IPS-18a (cell line): ENCODE results near the gene DPAGT1.
A peak's percentile ranks its signal among the peaks of the same experiment; 100 is the strongest.
"Not testable (repeated sequence)": the region's sequence is repeated elsewhere in the genome, so short reads cannot be mapped to it uniquely, and the experiment has no call there.

Experiments used
- H3K27ac ChIP-seq: one replicate; pipeline ENCODE4 v1.5.1; 2013; ENCODE audit warnings: low read length
- H3K27me3 ChIP-seq: one replicate; pipeline ENCODE4 v1.6.1; 2013; ENCODE audit warnings: mild to moderate bottlenecking, low read length; ENCODE audit not compliant: control insufficient read depth, insufficient read depth
- H3K36me3 ChIP-seq: one replicate; pipeline ENCODE4 v1.6.1; 2013; ENCODE audit warnings: low read depth, low read length; ENCODE audit not compliant: control insufficient read depth
- H3K4me1 ChIP-seq: one replicate; pipeline ENCODE4 v1.6.1; 2013; ENCODE audit warnings: low read depth, low read length; ENCODE audit not compliant: control insufficient read depth
- H3K4me3 ChIP-seq: one replicate; pipeline ENCODE4 v1.5.1; 2013; ENCODE audit warnings: low read length
- H3K9ac ChIP-seq: one replicate; pipeline ENCODE4 v1.6.1; 2013; ENCODE audit warnings: mild to moderate bottlenecking, low read length, moderate library complexity
- H3K9me3 ChIP-seq: one replicate; pipeline ENCODE4 v1.6.1; 2013; ENCODE audit warnings: low read depth, low read length; ENCODE audit not compliant: control insufficient read depth

Gene DPAGT1

DNA sequence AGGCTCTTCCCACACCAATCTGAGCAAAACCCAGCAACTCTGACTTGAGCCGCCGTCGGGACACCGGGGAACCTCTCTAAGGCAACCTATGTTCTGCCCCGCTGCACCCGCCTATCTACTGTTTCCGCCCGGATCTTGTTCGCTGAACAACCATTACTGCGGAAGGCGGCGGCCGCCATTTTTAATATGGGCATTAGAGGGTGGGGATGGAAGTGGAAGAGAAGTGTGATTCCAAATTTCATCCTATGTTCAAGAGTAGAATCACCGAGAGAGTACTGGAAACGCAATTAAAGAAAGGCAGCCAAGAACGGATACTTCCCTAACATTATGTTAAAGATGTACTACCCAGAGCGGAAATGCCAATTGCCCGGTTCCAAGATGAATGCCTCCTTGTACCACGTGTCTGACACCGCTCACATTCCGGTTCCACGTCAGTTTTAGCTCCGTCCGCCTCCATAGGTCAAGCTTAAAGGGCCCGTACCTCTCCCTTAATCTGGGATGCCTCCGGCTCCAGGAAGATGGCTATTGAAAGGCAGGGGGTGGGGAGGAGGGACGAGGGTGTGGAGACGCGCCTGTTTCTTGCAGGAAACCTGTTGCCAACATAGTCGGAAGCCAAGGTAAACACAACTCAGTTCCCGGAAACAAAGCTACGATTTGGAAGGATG is at the start of gene DPAGT1:
Gene DPAGT1 (minus strand): TSS at position 95 of the 665 bp plus-strand sequence. CDS start 198 bp downstream, outside the sequence.
- Histone ChIP-seq H3K27me3 (no peaks in the 10 kb centered on the region), H3K4me3 (peak within 1 kb of the TSS; percentile 81), H3K36me3 (peaks cover 18% of the 10 kb centered on the region), H3K27ac (peak within 1 kb of the TSS; percentile 100), H3K4me1 (peaks cover 17% of the 10 kb centered on the region), H3K9ac (peak within 1 kb of the TSS; percentile 93), H3K9me3 (no peaks in the 10 kb centered on the region)

DNA sequence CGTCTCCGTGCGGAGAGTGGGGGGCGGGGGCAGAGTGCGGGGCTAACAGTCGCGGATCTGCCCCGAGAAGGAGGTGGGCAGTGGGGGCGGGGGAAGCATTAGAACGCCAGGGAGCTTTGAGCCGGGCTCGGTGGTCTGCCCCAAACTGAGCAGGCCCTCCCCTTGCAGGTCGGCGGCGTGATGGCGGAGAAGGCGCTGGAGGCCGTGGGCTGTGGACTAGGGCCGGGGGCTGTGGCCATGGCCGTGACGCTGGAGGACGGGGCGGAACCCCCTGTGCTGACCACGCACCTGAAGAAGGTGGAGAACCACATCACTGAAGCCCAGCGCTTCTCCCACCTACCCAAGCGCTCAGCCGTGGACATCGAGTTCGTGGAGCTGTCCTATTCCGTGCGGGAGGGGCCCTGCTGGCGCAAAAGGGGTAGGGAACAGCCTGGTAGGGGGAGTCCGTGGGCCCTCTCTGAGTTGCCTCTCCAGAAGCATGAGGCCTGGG is 48.2 kb upstream of the DPAGT1 start:
- Histone ChIP-seq H3K27ac (no peak overlapping the region), H3K27me3 (peaks cover 61% of the 10 kb centered on the region), H3K4me3 (peak overlapping the region; percentile 69), H3K9ac (no peak overlapping the region), H3K9me3 (no peaks in the 10 kb centered on the region), H3K4me1 (peaks cover 16% of the 10 kb centered on the region), H3K36me3 (no peaks in the 10 kb centered on the region)

DNA sequence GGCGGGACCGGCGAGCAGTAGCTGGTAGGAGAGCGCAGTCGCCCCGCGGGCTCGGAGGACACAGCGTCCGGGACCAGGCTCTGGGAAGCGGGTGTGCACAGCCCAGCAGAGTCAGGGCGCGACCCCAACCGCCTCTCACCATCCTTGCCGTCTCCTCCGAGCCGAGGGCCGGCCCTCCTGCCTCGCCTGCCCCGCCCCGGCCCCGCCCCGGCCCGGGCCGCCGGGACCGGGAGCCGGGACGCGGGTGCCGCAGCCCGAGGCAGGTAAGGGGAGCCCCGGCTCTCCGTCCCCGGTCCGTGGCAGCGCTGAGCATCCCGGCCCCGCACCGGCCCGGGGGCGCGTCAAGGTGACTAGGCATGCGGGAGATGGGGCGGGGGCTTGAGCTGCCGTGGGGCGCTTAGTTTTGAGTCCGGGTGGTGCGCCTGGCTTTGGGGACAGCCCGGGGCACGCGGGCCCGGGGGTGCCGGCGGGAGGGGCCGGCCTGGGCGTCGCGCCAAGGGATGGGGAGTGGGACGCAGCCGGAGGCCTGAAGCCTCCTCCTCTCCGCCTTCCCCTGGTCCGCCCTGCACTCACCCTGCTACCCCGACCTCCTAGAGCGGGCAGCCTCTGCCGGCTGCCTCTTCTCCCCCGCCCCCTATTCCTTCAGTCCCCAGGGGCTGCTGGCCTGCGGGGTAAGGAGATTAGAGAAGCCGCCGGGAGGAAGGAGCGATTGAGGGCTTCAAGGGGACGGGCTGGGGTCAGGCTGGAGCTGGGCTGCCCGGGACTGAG is 47.5 kb upstream of the DPAGT1 start, which contains the start of gene ABCG4:
Gene ABCG4 (plus strand): TSS at position 35 of the 768 bp plus-strand sequence. CDS start 914 bp downstream, outside the sequence.
- peak within 1 kb of the TSS; percentile 69 for H3K4me3 ChIP-seq
- no peaks in the 10 kb centered on the region for H3K9me3 ChIP-seq
- peaks cover 16% of the 10 kb centered on the region for H3K4me1 ChIP-seq
- H3K36me3 ChIP-seq = no peaks in the 10 kb centered on the region
- H3K9ac ChIP-seq = no peak within 1 kb of the TSS
- no peak within 1 kb of the TSS for H3K27ac ChIP-seq
- peaks cover 61% of the 10 kb centered on the region for H3K27me3 ChIP-seq

DNA sequence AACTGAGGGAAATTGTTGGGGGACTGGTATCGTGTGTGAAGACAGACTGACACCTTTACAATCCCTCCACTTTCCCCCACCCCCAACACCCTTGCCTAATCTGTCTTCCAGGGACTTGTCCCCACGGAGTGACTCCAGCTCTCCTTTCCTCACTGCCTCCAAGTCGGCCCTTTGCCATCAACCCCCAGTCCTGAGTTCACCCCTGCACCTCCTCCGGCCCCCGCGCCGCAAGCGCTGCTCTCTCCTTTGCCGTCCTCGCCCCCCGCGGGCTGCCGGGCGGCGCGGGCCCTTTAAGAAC is 47.0 kb upstream of the DPAGT1 start:
- no peaks in the 10 kb centered on the region for H3K9me3 ChIP-seq
- peak overlapping the region; percentile 69 for H3K4me3 ChIP-seq
- H3K27ac ChIP-seq = no peak overlapping the region
- peaks cover 61% of the 10 kb centered on the region for H3K27me3 ChIP-seq
- H3K36me3 ChIP-seq = no peaks in the 10 kb centered on the region
- H3K9ac ChIP-seq = no peak overlapping the region
- peaks cover 16% of the 10 kb centered on the region for H3K4me1 ChIP-seq

DNA sequence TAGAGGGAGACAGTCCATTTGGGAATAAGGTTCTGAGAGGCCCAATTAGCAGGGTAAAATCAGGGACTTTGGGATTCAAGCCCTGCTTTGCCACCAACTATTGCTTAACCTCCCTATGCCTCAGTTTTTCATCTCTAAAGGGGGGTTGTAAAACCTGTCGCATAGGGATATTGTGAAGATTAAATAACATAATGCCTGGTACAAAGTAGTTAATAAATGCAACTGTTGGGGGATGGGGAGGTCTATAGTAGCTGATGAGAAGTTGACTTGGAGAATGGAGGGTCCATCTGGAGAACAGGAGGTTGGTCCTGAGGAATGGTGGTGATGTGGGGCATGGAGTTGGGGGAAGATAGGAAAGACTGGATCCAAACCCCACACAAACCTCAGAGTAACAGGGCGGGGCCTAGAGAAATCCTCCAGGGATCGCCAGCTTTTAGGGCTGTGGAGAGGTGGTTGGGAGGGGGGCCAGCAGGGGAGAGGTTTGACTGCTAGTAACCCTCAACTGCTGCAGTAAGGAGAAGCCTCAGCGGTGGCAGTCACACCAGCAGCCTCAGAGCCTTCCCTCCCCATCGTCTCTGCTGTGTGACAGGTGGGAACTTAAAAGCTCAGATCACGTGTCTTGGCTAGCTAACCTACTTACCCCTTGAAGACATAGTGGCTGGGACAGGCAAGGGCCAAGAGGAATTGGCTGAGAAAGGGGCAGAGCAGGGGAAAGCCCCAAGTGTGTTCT is 46.1 kb upstream of the DPAGT1 start:
- H3K27ac ChIP-seq = no peak overlapping the region
- H3K9ac ChIP-seq = no peak overlapping the region
- H3K36me3 ChIP-seq = no peaks in the 10 kb centered on the region
- peaks cover 16% of the 10 kb centered on the region for H3K4me1 ChIP-seq
- no peaks in the 10 kb centered on the region for H3K9me3 ChIP-seq
- H3K4me3 ChIP-seq = peak overlapping the region; percentile 69
- H3K27me3 ChIP-seq = peaks cover 61% of the 10 kb centered on the region

DNA sequence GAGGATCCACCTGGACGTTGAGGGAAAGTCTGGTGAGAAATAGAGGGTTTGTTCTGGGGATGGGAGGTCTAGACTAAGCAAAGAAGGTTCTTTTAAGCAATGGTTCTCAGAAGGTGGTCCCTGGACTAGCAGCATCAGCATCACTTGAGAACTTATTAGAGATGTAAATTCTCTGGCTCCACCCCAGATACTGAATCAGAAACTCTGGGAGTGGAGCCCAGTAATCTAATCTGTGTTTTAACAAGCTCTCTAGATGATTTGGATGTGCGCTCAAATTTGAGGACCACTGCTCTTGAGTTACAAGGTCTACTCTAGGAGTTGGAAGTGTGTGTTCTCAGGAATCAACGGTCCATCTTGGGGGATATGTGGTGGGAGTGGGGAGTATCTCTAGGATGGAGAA is 43.9 kb upstream of the DPAGT1 start:
- Histone ChIP-seq H3K9ac (no peak overlapping the region), H3K27me3 (peaks cover 49% of the 10 kb centered on the region), H3K9me3 (no peaks in the 10 kb centered on the region), H3K27ac (no peak overlapping the region), H3K36me3 (no peaks in the 10 kb centered on the region), H3K4me3 (no peak overlapping the region), H3K4me1 (peaks cover 16% of the 10 kb centered on the region)

DNA sequence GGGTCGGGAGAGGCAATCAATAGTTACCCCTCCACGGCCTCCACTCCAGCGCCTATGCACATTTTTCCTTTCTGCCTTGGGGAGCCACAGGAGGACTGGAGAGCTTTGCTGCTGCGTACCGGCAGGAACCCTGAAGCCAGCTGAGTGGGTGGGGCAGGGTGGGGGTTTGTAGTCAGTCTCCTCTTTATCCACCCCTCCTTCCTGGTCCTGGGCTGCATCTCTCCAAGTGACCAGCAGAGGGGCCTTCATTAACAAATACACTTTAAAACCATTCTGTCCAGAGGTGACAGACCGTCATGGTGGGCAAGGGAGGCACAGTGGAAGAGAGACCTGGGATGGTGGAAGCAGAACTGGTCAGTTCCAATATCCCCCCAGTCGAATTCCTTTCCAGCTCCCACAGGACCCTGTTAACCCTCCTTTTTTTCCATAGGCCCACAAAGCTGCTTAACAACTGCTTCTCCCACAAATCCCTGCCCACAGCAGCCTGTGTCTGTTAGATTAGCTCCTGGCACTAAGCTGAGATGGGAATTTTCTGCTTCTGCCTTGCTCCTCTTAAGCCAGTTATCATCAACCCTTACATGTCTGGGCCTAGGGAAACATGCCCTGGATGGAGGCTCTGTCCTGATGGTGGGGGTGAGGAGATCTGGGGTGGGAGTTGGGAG is 43.3 kb upstream of the DPAGT1 start:
- H3K9ac ChIP-seq = no peak overlapping the region
- no peaks in the 10 kb centered on the region for H3K9me3 ChIP-seq
- H3K4me3 ChIP-seq = no peak overlapping the region
- peaks cover 43% of the 10 kb centered on the region for H3K27me3 ChIP-seq
- H3K36me3 ChIP-seq = no peaks in the 10 kb centered on the region
- H3K4me1 ChIP-seq = peaks cover 12% of the 10 kb centered on the region
- no peak overlapping the region for H3K27ac ChIP-seq

DNA sequence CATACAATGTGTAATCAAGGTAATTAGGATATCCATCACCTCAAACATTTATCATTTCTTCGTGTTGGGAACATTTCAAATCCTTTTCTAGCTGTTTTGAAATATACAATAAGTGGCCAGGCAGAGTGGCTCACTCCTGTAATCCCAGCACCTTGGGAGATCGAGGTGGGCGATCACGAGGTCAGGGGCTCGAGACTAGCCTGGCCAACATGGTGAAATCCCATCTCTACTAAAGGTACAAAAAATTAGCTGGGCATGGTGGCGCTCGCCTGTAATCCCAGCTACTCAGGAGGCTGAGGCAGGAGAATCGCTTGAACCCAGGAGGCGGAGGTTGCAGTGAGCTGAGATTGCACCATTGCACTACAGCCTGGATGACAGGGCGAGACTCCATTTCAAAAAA is 37.6 kb upstream of the DPAGT1 start:
- H3K4me1 ChIP-seq, H3K9ac ChIP-seq, H3K4me3 ChIP-seq, H3K27ac ChIP-seq, H3K36me3 ChIP-seq, H3K27me3 ChIP-seq, H3K9me3 ChIP-seq: not testable (repeated sequence)

DNA sequence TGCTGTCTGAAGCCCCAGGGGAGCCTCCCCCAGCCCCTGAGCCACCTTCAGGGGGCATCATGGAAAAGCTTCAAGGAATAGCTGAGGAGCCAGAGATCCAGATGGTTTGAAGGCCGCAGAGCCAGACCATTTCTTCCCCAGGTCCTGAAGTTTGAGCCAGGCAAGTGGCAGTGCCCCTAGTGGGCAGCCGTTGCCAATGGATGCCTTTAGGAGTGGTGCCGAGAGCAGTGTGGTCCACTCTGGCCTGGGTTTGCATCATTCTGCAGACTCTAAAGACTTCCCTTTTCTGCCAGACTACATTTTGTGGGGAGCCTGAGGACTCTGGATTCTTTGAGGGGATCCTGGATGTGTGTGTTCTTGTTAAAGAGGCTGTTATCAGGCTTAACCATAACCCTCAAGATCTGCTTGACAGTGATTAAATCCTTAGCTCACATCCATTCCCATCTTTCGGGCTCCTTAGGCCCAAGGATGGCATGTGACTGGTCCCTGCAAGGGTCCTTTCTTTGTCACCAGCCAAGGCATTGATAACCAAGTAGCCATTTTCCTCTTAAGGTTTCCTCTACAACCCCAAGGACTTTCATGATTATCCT is 32.8 kb upstream of the DPAGT1 start:
- no peak overlapping the region for H3K4me3 ChIP-seq
- no peak overlapping the region for H3K9ac ChIP-seq
- H3K36me3 ChIP-seq = peaks cover 44% of the 10 kb centered on the region
- H3K9me3 ChIP-seq = no peaks in the 10 kb centered on the region
- no peak overlapping the region for H3K27ac ChIP-seq
- H3K4me1 ChIP-seq = no peaks in the 10 kb centered on the region
- no peaks in the 10 kb centered on the region for H3K27me3 ChIP-seq

DNA sequence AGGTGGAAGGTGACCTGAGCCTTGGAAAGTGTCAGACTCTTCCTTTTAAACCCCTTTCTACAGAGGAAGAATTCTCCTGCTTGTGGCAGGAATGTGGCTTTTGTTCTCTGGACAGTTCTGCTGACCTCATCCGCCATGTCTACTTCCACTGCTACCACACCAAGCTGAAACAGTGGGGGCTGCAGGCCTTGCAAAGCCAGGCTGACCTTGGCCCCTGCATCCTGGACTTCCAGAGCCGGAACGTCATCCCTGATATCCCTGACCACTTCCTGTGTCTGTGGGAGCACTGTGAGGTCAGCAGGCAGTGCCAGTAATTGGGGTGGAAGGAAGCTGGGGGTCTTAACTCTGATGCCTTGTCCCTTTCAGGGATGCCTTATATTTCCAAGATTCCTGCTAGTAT is 29.0 kb upstream of the DPAGT1 start:
- no peak overlapping the region for H3K27ac ChIP-seq
- H3K36me3 ChIP-seq = peaks cover 44% of the 10 kb centered on the region
- no peaks in the 10 kb centered on the region for H3K4me1 ChIP-seq
- H3K4me3 ChIP-seq = no peak overlapping the region
- no peak overlapping the region for H3K9ac ChIP-seq
- H3K9me3 ChIP-seq = no peaks in the 10 kb centered on the region
- no peaks in the 10 kb centered on the region for H3K27me3 ChIP-seq
